ENCODE measurements around the gene ATG9B.
A peak's percentile ranks its signal among the peaks of the same experiment; 100 is the strongest.
"Not testable (repeated sequence)": the region's sequence is repeated elsewhere in the genome, so short reads cannot be mapped to it uniquely, and the experiment has no call there.

Gene ATG9B

GRCh38 chr7:151020231-151020630 lies 4.1 kb downstream of the ATG9B start:
- Histone ChIP-seq H3K4me3 (no peak overlapping the region), H3K27ac (no peak overlapping the region)

- Histone ChIP-seq H3K4me3 (peak overlapping the region in 5 of 7 experiments; percentile 13 to 29 (median 16)), H3K27ac (no peak overlapping the region)
These were observed 5.2 kb downstream of the ATG9B start for GRCh38 chr7:151019130-151019447.

GRCh38 chr7:151018421-151019129 lies 5.7 kb downstream of the ATG9B start:
- Histone ChIP-seq H3K4me3 (peak overlapping the region; percentile 8 to 29 (median 14)), H3K27ac (no peak overlapping the region)

- H3K4me3 ChIP-seq = peak overlapping the region in 5 of 7 experiments; percentile 0 to 29 (median 14)
- H3K27ac ChIP-seq = peak overlapping the region in 1 of 21 experiments; percentile 1
These were observed 6.3 kb downstream of the ATG9B start for GRCh38 chr7:151017953-151018420.

GRCh38 chr7:151017370-151017952 lies 6.8 kb downstream of the ATG9B start:
- H3K4me3 ChIP-seq = peak overlapping the region in 2 of 7 experiments; percentile 14 to 19
- H3K27ac ChIP-seq = peak overlapping the region in 1 of 21 experiments; percentile 1

GRCh38 chr7:151016942-151017341 lies 7.4 kb downstream of the ATG9B start:
- Histone ChIP-seq H3K4me3 (no peak overlapping the region), H3K27ac (no peak overlapping the region)

- Histone ChIP-seq H3K27ac (no peak overlapping the region), H3K4me3 (no peak overlapping the region)
These were observed 7.8 kb downstream of the ATG9B start for GRCh38 chr7:151016505-151016904.

- Histone ChIP-seq H3K4me3 (no peak overlapping the region), H3K27ac (no peak overlapping the region)
These were observed 8.3 kb downstream of the ATG9B start for GRCh38 chr7:151015967-151016366.

- Histone ChIP-seq H3K4me3 (no peak overlapping the region), H3K27ac (peak overlapping the region in 4 of 21 experiments; percentile 6 to 83 (median 22))
These were observed 9.3 kb downstream of the ATG9B start for GRCh38 chr7:151014950-151015349.

GRCh38 chr7:151013733-151014497 lies 10.4 kb downstream of the ATG9B start:
- H3K27ac ChIP-seq = peak overlapping the region in 14 of 21 experiments; percentile 1 to 83 (median 60)

GRCh38 chr7:151013356-151013732 lies 10.9 kb downstream of the ATG9B start:
- peak overlapping the region in 4 of 21 experiments; percentile 7 to 77 (median 57) for H3K27ac ChIP-seq

More at GRCh38 chr7:151013733-151014497, 10.4 kb downstream of the ATG9B start:
- peak overlapping the region; percentile 12 to 35 (median 21) for H3K4me3 ChIP-seq

GRCh38 chr7:151012911-151013347 lies 11.4 kb downstream of the ATG9B start:
- peak overlapping the region in 2 of 21 experiments; percentile 7 to 77 for H3K27ac ChIP-seq
- H3K4me3 ChIP-seq = no peak overlapping the region

More at GRCh38 chr7:151013356-151013732, 10.9 kb downstream of the ATG9B start:
- H3K4me3 ChIP-seq = peak overlapping the region in 6 of 7 experiments; percentile 12 to 35 (median 20)

- peak overlapping the region in 1 of 21 experiments; percentile 34 for H3K27ac ChIP-seq
These were observed 12.1 kb downstream of the ATG9B start for GRCh38 chr7:151012031-151012692.

GRCh38 chr7:151011616-151012015 lies 12.7 kb downstream of the ATG9B start:
- H3K4me3 ChIP-seq, H3K27ac ChIP-seq: not testable (repeated sequence)

More at GRCh38 chr7:151012031-151012692, 12.1 kb downstream of the ATG9B start:
- H3K4me3 ChIP-seq = no peak overlapping the region

- Histone ChIP-seq H3K27ac (peak overlapping the region in 3 of 21 experiments; percentile 1 to 72 (median 55)), H3K4me3 (no peak overlapping the region)
These were observed 13.2 kb downstream of the ATG9B start for GRCh38 chr7:151011097-151011409.

- Histone ChIP-seq H3K4me3 (no peak overlapping the region), H3K27ac (peak overlapping the region in 7 of 21 experiments; percentile 1 to 72 (median 47))
These were observed 13.8 kb downstream of the ATG9B start for GRCh38 chr7:151010307-151011096.

- Histone ChIP-seq H3K4me3 (no peak overlapping the region), H3K27ac (peak overlapping the region in 4 of 21 experiments; percentile 18 to 72 (median 51))
These were observed 14.3 kb downstream of the ATG9B start for GRCh38 chr7:151010037-151010306.

- H3K4me3 ChIP-seq = no peak overlapping the region
- H3K27ac ChIP-seq = peak overlapping the region in 5 of 21 experiments; percentile 1 to 75 (median 61)
These were observed 14.8 kb downstream of the ATG9B start for GRCh38 chr7:151009327-151010036.

Measured in skin epidermis (tissue), 12 donors.